ENCODE measurements around the gene SLC4A9.

Gene SLC4A9

GRCh38 chr5:140319833-140320232 is 40.2 kb upstream of the SLC4A9 start:
- no peak for DNase-seq (ENCODE audit: low read depth)
- no peak for TF ChIP-seq CTCF (IDR thresholded peaks at IDR 0.05; ENCODE audit: control insufficient read depth, extremely low read depth, insufficient read depth)
- H3K4me3 ChIP-seq (ENCODE audit: low read depth, low read length): no peak overlapping the region

GRCh38 chr5:140321796-140322195 is 38.2 kb upstream of the SLC4A9 start:
- DNase-seq (ENCODE audit: low read depth): no peak
- TF ChIP-seq CTCF (IDR thresholded peaks at IDR 0.05; ENCODE audit: control insufficient read depth, extremely low read depth, insufficient read depth): no peak
- H3K4me3 ChIP-seq (ENCODE audit: low read depth, low read length): no peak overlapping the region

- DNase-seq (ENCODE audit: low read depth): peak; percentile 98
- no peak overlapping the region for H3K4me3 ChIP-seq (ENCODE audit: low read depth, low read length)
- no peak for TF ChIP-seq CTCF (IDR thresholded peaks at IDR 0.05; ENCODE audit: control insufficient read depth, extremely low read depth, insufficient read depth)
These were observed 37.0 kb upstream of the SLC4A9 start for GRCh38 chr5:140322751-140323731.

- TF ChIP-seq CTCF (IDR thresholded peaks at IDR 0.05; ENCODE audit: control insufficient read depth, extremely low read depth, insufficient read depth): no peak
- DNase-seq (ENCODE audit: low read depth): no peak
- H3K4me3 ChIP-seq (ENCODE audit: low read depth, low read length): no peak overlapping the region
These were observed 35.9 kb upstream of the SLC4A9 start for GRCh38 chr5:140324041-140324600.

- no peak for DNase-seq (ENCODE audit: low read depth)
- no peak overlapping the region for H3K4me3 ChIP-seq (ENCODE audit: low read depth, low read length)
- no peak for TF ChIP-seq CTCF (IDR thresholded peaks at IDR 0.05; ENCODE audit: control insufficient read depth, extremely low read depth, insufficient read depth)
These were observed 35.3 kb upstream of the SLC4A9 start for GRCh38 chr5:140324617-140325241.

- no peak for TF ChIP-seq CTCF (IDR thresholded peaks at IDR 0.05; ENCODE audit: control insufficient read depth, extremely low read depth, insufficient read depth)
- DNase-seq (ENCODE audit: low read depth): no peak
- no peak overlapping the region for H3K4me3 ChIP-seq (ENCODE audit: low read depth, low read length)
These were observed 34.5 kb upstream of the SLC4A9 start for GRCh38 chr5:140325486-140325885.

All from LNCaP clone FGC (cell line).